Osteocyte (in vitro differentiated cells): ENCODE results near the gene LIMS1. TPM values are rescaled to one million over a fixed set of nuclear protein-coding genes. Genes with fewer than 3 reads are reported as not detected.
"Not testable (repeated sequence)": the region's sequence is repeated elsewhere in the genome, so short reads cannot be mapped to it uniquely, and the experiment has no call there.

Experiments used
- DNase-seq: peaks from one replicate; pipeline ENCODE4 v3.0.0; 2021; ENCODE audit warnings: mixed read lengths; ENCODE audit not compliant: unreplicated experiment; ENCODE audit errors: extremely low spot score
- H3K27ac Mint-ChIP-seq: one replicate; pipeline ENCODE4 v1.8.0; 2021; ENCODE audit warnings: mild to moderate bottlenecking, mixed read lengths; ENCODE audit not compliant: unreplicated experiment
- H3K27me3 Mint-ChIP-seq: one replicate; pipeline ENCODE4 v1.8.0; 2021; ENCODE audit warnings: mixed read lengths; ENCODE audit not compliant: unreplicated experiment
- H3K36me3 Mint-ChIP-seq: one replicate; pipeline ENCODE4 v1.8.0; 2021; ENCODE audit warnings: mixed read lengths; ENCODE audit not compliant: unreplicated experiment
- H3K4me1 Mint-ChIP-seq: one replicate; pipeline ENCODE4 v1.8.0; 2021; ENCODE audit warnings: mixed read lengths; ENCODE audit not compliant: unreplicated experiment
- H3K4me3 Mint-ChIP-seq: one replicate; pipeline ENCODE4 v1.8.0; 2021; ENCODE audit warnings: mild to moderate bottlenecking, moderate library complexity, mixed read lengths; ENCODE audit not compliant: unreplicated experiment
- H3K9me3 Mint-ChIP-seq: one replicate; pipeline ENCODE4 v1.8.0; 2021; ENCODE audit warnings: mixed read lengths; ENCODE audit not compliant: unreplicated experiment
- CTCF ChIP-seq: fragments of 200-600 bp; sonication (generic); IDR thresholded peaks from 2 replicates; pipeline ENCODE4 v1.5.0; 2021; ENCODE audit warnings: antibody characterized with exemption, mild to moderate bottlenecking, moderate library complexity
- total RNA-seq: library from RNA; stranded (reverse); gene quantifications from 2 replicates; pipeline ENCODE4 v1.2.1, GENCODE V29; 2021

The LIMS1 gene
- total RNA-seq, 1 donor from 2014 or later, result 74.4 TPM

DNA sequence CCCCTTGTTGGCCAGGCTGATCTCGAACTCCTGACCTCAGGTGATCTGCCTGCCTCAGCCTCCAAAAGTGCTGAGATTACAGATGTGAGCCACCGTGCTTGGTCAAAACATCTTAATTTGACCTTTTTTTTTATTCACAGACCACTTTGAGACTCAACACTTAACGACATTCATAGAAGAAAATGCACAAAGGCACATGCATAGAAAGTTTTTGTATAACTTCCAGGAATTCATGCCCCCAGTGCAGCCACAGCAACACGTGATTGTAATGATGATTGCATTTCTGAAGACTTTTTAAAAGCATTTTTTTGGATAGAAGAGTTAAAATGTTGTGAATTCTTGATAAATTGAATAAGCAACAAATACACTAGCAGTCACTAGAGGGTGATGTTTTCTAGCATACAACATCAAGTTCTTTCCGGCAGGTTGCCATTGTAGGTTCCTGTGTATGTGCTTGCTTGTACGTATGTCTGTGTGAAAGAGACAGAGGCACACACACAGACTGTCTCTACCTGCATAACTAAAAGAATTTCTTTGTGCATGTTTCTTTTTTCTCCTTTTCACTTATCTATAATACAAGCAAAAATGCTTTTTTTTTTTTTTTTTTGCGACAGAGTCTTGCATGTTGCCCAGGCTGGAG is 63.0 kb downstream of the LIMS1 start:
- H3K27me3 Mint-ChIP-seq, H3K36me3 Mint-ChIP-seq, DNase-seq, H3K27ac Mint-ChIP-seq, H3K4me3 Mint-ChIP-seq: not testable (repeated sequence)
- Mint-ChIP-seq H3K9me3 (peaks cover 13% of the 10 kb centered on the region), H3K4me1 (peaks cover 56% of the 10 kb centered on the region)
- peak; percentile 49 for TF ChIP-seq CTCF

GRCh38 chr2:108601199-108601598 is 66.9 kb downstream of the LIMS1 start:
- H3K27me3 Mint-ChIP-seq, H3K36me3 Mint-ChIP-seq, H3K27ac Mint-ChIP-seq, DNase-seq, H3K4me3 Mint-ChIP-seq: not testable (repeated sequence)
- Mint-ChIP-seq H3K9me3 (peaks cover 16% of the 10 kb centered on the region), H3K4me1 (peaks cover 24% of the 10 kb centered on the region)

GRCh38 chr2:108602422-108602821 is 68.2 kb downstream of the LIMS1 start:
- no peaks in the 10 kb centered on the region for H3K27me3 Mint-ChIP-seq
- DNase-seq, result no peak
- TF ChIP-seq CTCF, result no peak
- peaks cover 16% of the 10 kb centered on the region for H3K9me3 Mint-ChIP-seq
- H3K27ac Mint-ChIP-seq, result no peak overlapping the region
- peaks cover 7% of the 10 kb centered on the region for H3K36me3 Mint-ChIP-seq
- H3K4me3 Mint-ChIP-seq, result no peak overlapping the region
- H3K4me1 Mint-ChIP-seq, result peaks cover 19% of the 10 kb centered on the region

- Mint-ChIP-seq H3K4me1 (peaks cover 12% of the 10 kb centered on the region), H3K36me3 (peaks cover 7% of the 10 kb centered on the region), H3K4me3 (no peak overlapping the region), H3K27me3 (no peaks in the 10 kb centered on the region), H3K27ac (no peak overlapping the region), H3K9me3 (peaks cover 15% of the 10 kb centered on the region)
- TF ChIP-seq CTCF, result no peak
- no peak for DNase-seq
Measured at GRCh38 chr2:108604196-108604595, 69.9 kb downstream of the LIMS1 start.

GRCh38 chr2:108605947-108606346 is 71.7 kb downstream of the LIMS1 start:
- TF ChIP-seq CTCF, result no peak
- Mint-ChIP-seq H3K27me3 (no peaks in the 10 kb centered on the region), H3K4me1 (peaks cover 12% of the 10 kb centered on the region), H3K9me3 (peaks cover 5% of the 10 kb centered on the region), H3K4me3 (no peak overlapping the region), H3K27ac (no peak overlapping the region), H3K36me3 (peaks cover 7% of the 10 kb centered on the region)
- DNase-seq, result no peak
